Sigmoid colon (tissue), 7 donors: Measurements from ENCODE around the gene ANKDD1B. TPM values are rescaled to one million over a fixed set of nuclear protein-coding genes. Genes with fewer than 3 reads are reported as not detected.
"Not testable (repeated sequence)": the region's sequence is repeated elsewhere in the genome, so short reads cannot be mapped to it uniquely, and the experiment has no call there.

ENCODE experiments used
- DNase-seq: peaks from one replicate; pipeline ENCODE4 v3.0.0-alpha.2; 2019
- H3K27ac ChIP-seq, 4 donors: fragments of 200-600 bp; sonication (generic); one replicate each; pipeline ENCODE4 v1.5.1; 2016 to 2019; ENCODE audit warnings: mild to moderate bottlenecking in 1 of 4
- H3K27me3 ChIP-seq, 3 donors: fragments of 200-600 bp; sonication (generic); one replicate each; pipeline ENCODE4 v1.5.1; 2019; ENCODE audit warnings: mild to moderate bottlenecking in 1 of 3
- H3K36me3 ChIP-seq, 4 donors: fragments of 200-600 bp; sonication (generic); one replicate each; pipeline ENCODE4 v1.5.1; 2016 to 2019
- H3K4me1 ChIP-seq, 4 donors: fragments of 200-600 bp; sonication (generic); one replicate each; pipeline ENCODE4 v1.5.1; 2017 to 2019
- H3K4me3 ChIP-seq, 4 donors: fragments of 200-600 bp; sonication (generic); one replicate each; pipeline ENCODE4 v1.5.1; 2017 to 2019; ENCODE audit warnings: mild to moderate bottlenecking in 2 of 4, moderate library complexity in 1 of 4
- H3K9me3 ChIP-seq, 4 donors: fragments of 200-600 bp in 3 of 4; sonication (generic) in 3 of 4; one replicate each; pipeline versions ENCODE4 v1.5.1 to v1.6.1; 2013 to 2019
- EP300 ChIP-seq, 4 donors: sonication (generic); formaldehyde crosslinking; IDR thresholded peaks; one replicate each; pipeline ENCODE4 v1.6.1; 2017; ENCODE audit warnings: antibody characterized with exemption in 4 of 4
- POLR2A ChIP-seq, 2 donors: fragments of 450-650 bp; IDR thresholded peaks; one replicate each; pipeline ENCODE4 v1.6.1; 2016; ENCODE audit warnings: antibody characterized with exemption in 2 of 2, mild to moderate bottlenecking in 2 of 2, moderate library complexity in 2 of 2
- POLR2AphosphoS5 ChIP-seq, 4 donors: sonication (generic); formaldehyde crosslinking; IDR thresholded peaks; one replicate each; pipeline ENCODE4 v1.6.1; 2017; ENCODE audit warnings: antibody characterized with exemption in 4 of 4
- WGBS, 2 donors: extraction: QIAGEN DNeasy Blood & Tissue Kit; methylation state at CpG; one replicate each; pipeline ENCODE4 v1.1.7; 2013; 5-methylcytosine and 5-hydroxymethylcytosine counted together
- intact Hi-C: fragments of 100-400 bp; cut with DNase I; formaldehyde crosslinking; loops from one replicate; pipeline ENCODE4 v1.15.1; 2023
- polyA plus RNA-seq, 3 donors: library from polyadenylated mRNA; stranded (reverse); fragments of 200-250 nt; gene quantifications; one replicate each; pipeline ENCODE4 v1.2.3, GENCODE V29; 2013
- total RNA-seq, 4 donors: library from RNA; depleted of rRNA; stranded (reverse); fragments of >200 nt; gene quantifications; one replicate each; pipeline ENCODE4 v1.1.0, GENCODE V29; 2016
- TF ChIP-seq, protein P1 (sequence below), 4 experiments: fragments of 450-650 bp in 3 of 4; fragments of 200-600 bp in 1 of 4; IDR thresholded peaks; one replicate each; pipeline ENCODE4 v1.5.1; 2016 to 2019; ENCODE audit warnings: antibody characterized with exemption in 4 of 4, mild to moderate bottlenecking in 3 of 4, moderate library complexity in 2 of 4
- donor health status: healthy with polysubstance abuse.
- donor health status: Bipolar disorder and iron deficiency.
- donor health status: healthy.

The ANKDD1B gene
- total and polyA plus RNA-seq, 7 donors: 0.36 to 3.0 (median 1.8) TPM; not detected in 2

DNA sequence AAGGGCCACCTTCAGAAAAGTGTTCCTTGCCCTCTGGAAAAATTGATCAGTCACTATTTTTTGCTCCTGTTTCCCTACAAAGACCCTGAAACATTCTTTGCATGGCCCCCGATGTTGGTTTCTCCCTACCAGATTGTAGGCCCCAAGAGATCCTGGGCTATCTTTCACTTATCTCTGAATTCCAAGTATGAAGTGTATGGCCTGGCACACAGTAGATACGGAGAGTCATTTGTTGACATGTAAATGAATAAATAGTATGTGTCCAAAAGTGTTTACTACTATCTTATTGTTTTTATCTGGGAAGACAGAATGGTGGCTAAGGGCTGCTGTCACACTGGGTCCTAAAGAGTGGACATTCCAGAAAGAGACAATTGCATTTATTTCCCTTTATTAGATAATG lies 7.4 kb upstream of the ANKDD1B start:
- no peaks in the 10 kb centered on the region for H3K9me3 ChIP-seq
- no peak for TF ChIP-seq POLR2A (IDR thresholded peaks at IDR 0.05)
- TF ChIP-seq, protein P1, sequence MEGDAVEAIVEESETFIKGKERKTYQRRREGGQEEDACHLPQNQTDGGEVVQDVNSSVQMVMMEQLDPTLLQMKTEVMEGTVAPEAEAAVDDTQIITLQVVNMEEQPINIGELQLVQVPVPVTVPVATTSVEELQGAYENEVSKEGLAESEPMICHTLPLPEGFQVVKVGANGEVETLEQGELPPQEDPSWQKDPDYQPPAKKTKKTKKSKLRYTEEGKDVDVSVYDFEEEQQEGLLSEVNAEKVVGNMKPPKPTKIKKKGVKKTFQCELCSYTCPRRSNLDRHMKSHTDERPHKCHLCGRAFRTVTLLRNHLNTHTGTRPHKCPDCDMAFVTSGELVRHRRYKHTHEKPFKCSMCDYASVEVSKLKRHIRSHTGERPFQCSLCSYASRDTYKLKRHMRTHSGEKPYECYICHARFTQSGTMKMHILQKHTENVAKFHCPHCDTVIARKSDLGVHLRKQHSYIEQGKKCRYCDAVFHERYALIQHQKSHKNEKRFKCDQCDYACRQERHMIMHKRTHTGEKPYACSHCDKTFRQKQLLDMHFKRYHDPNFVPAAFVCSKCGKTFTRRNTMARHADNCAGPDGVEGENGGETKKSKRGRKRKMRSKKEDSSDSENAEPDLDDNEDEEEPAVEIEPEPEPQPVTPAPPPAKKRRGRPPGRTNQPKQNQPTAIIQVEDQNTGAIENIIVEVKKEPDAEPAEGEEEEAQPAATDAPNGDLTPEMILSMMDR (IDR thresholded peaks at IDR 0.05): no peak
- no peak for TF ChIP-seq POLR2AphosphoS5 (IDR thresholded peaks at IDR 0.05)
- TF ChIP-seq EP300 (IDR thresholded peaks at IDR 0.05): no peak
- H3K4me1 ChIP-seq: no peaks in the 10 kb centered on the region
- H3K36me3 ChIP-seq: peaks cover 0 to 40% (median 5%) of the 10 kb centered on the region in 4 donors
- intact Hi-C loops: no loop called here
- 91 to 97% methylated on average over 2 of the region's 2 CpGs for WGBS, 2 donors
- no peak overlapping the region for H3K4me3 ChIP-seq
- no peaks in the 10 kb centered on the region for H3K27me3 ChIP-seq
- DNase-seq: no peak
- no peak overlapping the region for H3K27ac ChIP-seq

DNA sequence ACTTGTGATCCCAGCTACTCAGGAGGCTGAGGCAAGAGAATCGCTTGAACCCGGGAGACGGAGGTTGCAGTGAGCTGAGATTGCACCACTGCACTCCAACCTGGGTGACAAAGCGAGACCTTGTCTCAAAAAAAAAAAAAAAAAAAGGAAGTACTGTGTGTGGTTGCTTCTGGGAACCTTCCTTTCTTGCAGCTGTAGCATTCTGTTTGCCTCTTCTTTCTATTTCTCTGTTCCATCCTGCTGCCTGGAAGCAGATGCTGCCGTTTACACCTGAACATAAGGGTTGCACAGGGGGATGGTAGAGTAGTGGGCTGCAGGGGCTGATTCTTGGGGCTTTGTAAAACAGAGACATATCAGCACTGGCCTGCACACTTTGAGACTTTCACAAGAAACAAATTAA lies 3.9 kb upstream of the ANKDD1B start:
- H3K36me3 ChIP-seq, H3K27ac ChIP-seq, H3K27me3 ChIP-seq, H3K4me3 ChIP-seq, DNase-seq, intact Hi-C loops, H3K9me3 ChIP-seq: not testable (repeated sequence)
- peaks cover 0 to 18% (median 13%) of the 10 kb centered on the region in 4 donors for H3K4me1 ChIP-seq
- 67 to 90% methylated on average over 5 of the region's 5 CpGs for WGBS, 2 donors

DNA sequence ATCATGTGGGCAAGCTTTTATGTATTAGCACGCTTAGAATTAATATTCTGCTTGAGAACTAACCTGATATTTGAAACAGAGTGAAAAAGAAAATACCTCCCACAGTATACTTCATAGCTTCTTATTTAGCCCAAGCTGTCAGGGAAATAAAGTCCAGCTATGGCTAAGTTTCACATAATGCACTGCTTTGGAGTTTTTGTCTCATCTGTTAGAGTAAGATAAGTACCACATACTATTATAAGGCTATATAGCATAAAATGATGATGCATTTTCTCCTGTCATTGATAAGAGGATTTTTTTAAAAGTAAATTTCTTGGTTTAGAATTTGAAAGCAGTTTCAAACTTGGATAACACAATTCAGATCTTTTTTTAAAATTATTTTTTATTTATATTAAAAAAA lies 2.4 kb upstream of the ANKDD1B start:
- no peak for DNase-seq
- Histone ChIP-seq H3K9me3 (no peaks in the 10 kb centered on the region), H3K36me3 (no peaks in the 10 kb centered on the region), H3K27ac (no peak overlapping the region), H3K27me3 (no peaks in the 10 kb centered on the region), H3K4me3 (no peak overlapping the region), H3K4me1 (peaks cover 0 to 18% (median 13%) of the 10 kb centered on the region in 4 donors)
- intact Hi-C loops: no loop called here
- TF ChIP-seq EP300 (IDR thresholded peaks at IDR 0.05): no peak
- TF ChIP-seq POLR2A (IDR thresholded peaks at IDR 0.05): no peak
- TF ChIP-seq POLR2AphosphoS5 (IDR thresholded peaks at IDR 0.05): no peak
- WGBS, 2 donors: 98 to 100% methylated on average over 1 of the region's 1 CpG

DNA sequence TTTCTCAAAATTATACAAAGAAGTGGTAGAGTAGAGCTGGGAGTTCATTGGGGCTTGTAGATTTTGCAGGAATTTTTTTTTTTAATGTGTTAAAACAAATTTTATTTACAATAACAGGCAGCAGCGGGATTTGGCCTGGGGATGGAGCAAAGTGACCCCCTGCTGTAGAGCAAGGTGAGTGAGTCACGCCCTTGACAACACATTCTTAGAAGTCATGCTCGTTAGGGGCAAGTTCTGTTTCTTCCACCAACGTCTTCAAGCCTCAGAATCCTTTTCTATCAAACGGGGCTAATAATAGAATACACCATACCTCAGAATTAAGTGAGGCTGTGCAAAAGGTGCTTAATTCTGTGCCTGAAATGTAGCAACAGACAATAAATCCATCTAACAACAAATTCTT lies 1.1 kb upstream of the ANKDD1B start:
- Histone ChIP-seq H3K4me3 (no peak overlapping the region), H3K4me1 (peaks cover 0 to 18% (median 13%) of the 10 kb centered on the region in 4 donors), H3K36me3 (no peaks in the 10 kb centered on the region), H3K9me3 (no peaks in the 10 kb centered on the region), H3K27me3 (no peaks in the 10 kb centered on the region), H3K27ac (no peak overlapping the region)
- DNase-seq: no peak
- TF ChIP-seq EP300 (IDR thresholded peaks at IDR 0.05): no peak
- TF ChIP-seq POLR2AphosphoS5 (IDR thresholded peaks at IDR 0.05): no peak
- TF ChIP-seq POLR2A (IDR thresholded peaks at IDR 0.05): no peak
- TF ChIP-seq, protein P1 (IDR thresholded peaks at IDR 0.05): no peak
- intact Hi-C loops: loop anchor here (5.0 kb wide), 1 partner anchor 47 kb away; no protein-coding TSS in a partner anchor
- WGBS, 2 donors: 72 to 90% methylated on average over 5 of the region's 5 CpGs

DNA sequence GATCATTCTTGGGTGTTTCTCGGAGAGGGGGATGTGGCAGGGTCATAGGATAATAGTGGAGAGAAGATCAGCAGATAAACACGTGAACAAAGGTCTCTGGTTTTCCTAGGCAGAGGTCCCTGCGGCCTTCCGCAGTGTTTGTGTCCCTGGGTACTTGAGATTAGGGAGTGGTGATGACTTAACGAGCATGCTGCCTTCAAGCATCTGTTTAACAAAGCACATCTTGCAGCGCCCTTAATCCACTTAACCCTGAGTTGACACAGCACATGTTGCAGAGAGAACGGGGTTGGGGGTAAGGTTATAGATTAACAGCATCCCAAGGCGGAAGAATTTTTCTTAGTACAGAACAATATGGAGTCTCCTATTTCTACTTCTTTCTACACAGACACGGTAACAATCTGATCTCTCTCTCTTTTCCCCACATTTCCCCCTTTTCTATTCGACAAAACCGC lies 368 bp upstream of the ANKDD1B start:
- H3K27me3 ChIP-seq, H3K36me3 ChIP-seq, H3K9me3 ChIP-seq, DNase-seq: not testable (repeated sequence)
- 8 to 32% methylated on average over 11 of the region's 11 CpGs for WGBS, 2 donors
- Histone ChIP-seq H3K4me3 (peak overlapping the region in 3 of 4 donors; percentile 53 to 56 (median 55)), H3K4me1 (peaks cover 0 to 18% (median 13%) of the 10 kb centered on the region in 4 donors), H3K27ac (peak overlapping the region in 2 of 4 donors; percentile 33 to 56)
- intact Hi-C loops: loop anchor here (5.0 kb wide), 1 partner anchor 46 kb away; no protein-coding TSS in a partner anchor

DNA sequence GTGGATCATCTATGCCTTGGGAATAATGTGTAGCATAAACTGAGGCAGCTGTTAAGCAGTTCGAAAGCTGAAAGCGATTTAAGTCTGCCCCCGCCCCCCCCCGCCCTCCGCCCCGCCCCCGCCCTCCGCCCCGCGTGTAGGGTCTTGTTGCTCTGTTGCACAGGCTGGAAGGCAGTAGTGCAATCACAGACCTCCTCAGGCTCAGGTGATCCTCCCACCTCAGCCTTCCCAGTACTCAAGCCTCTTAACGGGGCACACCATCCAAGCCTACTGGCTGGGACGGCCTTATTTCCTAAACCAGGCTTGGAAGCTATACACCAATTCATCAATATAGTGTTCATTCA lies 945 bp downstream of the ANKDD1B start:
- H3K9me3 ChIP-seq: no peaks in the 10 kb centered on the region
- no peak overlapping the region for H3K27ac ChIP-seq
- H3K4me3 ChIP-seq: peak overlapping the region in 3 of 4 donors; percentile 53 to 56 (median 55)
- no peaks in the 10 kb centered on the region for H3K36me3 ChIP-seq
- no peaks in the 10 kb centered on the region for H3K27me3 ChIP-seq
- no peak for DNase-seq
- intact Hi-C loops: loop anchor here (5.0 kb wide), 1 partner anchor 45 kb away; no protein-coding TSS in a partner anchor
- peaks cover 0 to 18% (median 15%) of the 10 kb centered on the region in 4 donors for H3K4me1 ChIP-seq
- WGBS, 2 donors: 10 to 52% methylated on average over 12 of the region's 12 CpGs
- TF ChIP-seq, protein P1 (IDR thresholded peaks at IDR 0.05): no peak
- TF ChIP-seq POLR2A (IDR thresholded peaks at IDR 0.05) (no peak), EP300 (IDR thresholded peaks at IDR 0.05) (no peak), POLR2AphosphoS5 (IDR thresholded peaks at IDR 0.05) (no peak)
